GM18858 (cell line): ENCODE results near the gene HAUS7.

Experiments
- ATAC-seq: cut with Tn5 transposase; IDR thresholded peaks from one replicate; pipeline ENCODE4 v1.9.1; 2021; ENCODE audit not compliant: unreplicated experiment

HAUS7 gene

DNA sequence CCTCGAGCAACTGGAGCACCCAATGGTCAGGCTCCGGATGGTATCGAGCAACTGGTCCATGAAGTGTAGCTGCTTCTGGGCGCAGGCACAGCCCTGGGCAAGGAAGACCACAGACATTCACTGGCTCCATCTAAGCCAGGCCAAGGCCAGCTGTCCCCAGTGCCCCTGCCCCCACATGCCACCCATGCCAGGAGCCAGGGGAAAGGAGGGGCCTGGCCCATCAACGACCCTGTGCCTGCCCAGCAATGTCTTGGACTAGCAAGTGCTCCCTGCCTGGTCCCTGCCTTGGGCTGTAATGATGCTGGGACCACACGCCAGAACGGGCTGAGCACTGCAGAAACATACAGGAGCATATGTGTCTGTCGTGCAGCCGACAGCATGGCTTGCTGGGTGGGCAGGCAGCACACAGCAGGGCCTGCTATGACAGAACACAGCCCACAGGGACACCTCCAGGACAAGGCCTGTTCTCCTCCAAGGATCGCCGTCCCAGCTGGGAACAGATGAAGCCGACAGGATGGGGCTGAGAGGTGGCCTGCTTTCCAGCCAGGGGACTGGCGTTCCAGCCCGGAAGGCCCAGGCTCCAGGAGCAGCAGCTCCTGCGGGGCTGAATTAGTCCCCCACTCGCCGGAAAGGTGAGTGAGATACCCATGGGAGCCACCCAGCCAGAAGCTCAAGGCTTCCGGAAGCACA lies 13.1 kb downstream of the HAUS7 start:
- no peak for ATAC-seq

- no peak for ATAC-seq
Observed at GRCh38 chrX:153456704-153457103, 13.7 kb downstream of the HAUS7 start.

GRCh38 chrX:153456161-153456560 lies 14.2 kb downstream of the HAUS7 start:
- ATAC-seq = no peak

- ATAC-seq = no peak
Observed at GRCh38 chrX:153455571-153455970, 14.8 kb downstream of the HAUS7 start.

DNA sequence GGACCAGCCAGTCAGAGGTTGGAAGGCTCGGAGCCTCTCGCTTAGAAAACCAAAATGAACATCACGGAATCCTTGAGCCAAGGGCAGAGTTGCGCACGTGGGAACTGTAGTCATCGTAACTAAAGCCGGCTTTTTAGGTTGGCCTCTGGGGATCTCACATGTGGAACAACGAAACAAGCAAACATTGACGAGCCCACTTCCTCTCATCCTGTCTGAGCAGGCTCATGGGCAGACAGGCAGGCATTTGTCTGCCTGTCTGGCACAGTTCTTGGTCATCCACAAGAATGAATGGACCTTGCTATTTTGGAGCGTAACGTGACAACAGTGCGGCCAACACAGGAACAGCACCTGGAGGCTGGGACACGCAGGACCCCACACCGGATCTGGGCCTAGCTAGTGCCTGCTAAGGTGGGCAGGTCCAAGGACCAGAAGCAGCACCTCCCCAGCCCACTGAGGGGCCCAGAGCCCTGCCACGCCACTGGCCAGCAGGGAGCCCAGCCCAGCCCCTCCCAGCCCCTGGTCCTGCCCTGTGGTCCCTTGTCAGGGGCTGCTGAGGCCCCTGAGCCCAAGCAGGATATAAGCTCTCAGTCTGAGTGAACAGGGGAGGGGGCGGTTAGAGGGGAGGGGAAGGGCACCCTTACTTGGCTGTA lies 15.3 kb downstream of the HAUS7 start:
- ATAC-seq = no peak

DNA sequence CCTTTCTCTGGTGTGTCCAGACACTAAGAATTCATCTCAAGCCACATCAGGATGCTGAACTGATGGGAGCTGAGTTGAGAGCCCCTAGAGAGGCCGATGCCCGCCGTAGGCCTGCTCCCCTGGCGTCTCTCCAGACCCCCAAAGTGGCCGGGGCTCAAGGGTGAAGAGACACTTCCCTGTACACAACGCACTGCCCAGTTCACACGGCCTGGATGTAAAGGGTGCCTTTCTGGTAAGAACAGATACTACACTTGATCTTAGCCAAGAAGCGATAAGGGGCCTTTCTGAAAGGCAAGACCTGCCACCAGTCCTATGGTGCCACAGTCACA lies 19.5 kb downstream of the HAUS7 start:
- ATAC-seq = no peak

- no peak for ATAC-seq
Observed at GRCh38 chrX:153450114-153450948, 20.0 kb downstream of the HAUS7 start.

- ATAC-seq = no peak
Observed at GRCh38 chrX:153449368-153450113, 20.8 kb downstream of the HAUS7 start.

GRCh38 chrX:153448556-153449367 lies 21.6 kb downstream of the HAUS7 start:
- ATAC-seq = no peak

DNA sequence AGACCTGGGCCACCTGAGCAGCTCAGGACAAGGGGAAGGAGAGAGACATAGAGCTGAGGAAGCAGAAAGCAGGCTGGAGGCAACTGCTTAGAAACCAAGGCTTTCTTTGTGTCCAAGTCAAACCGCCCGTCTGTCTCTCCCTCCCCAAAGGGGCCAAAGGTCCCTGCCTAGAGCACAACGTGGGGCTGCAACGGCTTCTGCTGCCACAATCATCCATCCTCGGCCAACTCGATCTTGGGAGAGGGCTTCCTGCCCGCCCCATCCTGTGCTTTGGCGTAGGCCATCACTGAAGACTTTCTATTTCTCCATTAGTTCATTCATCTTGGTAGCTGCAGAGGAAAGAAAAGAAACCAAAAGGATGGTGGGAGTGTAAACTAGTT lies 22.8 kb downstream of the HAUS7 start:
- ATAC-seq = no peak

DNA sequence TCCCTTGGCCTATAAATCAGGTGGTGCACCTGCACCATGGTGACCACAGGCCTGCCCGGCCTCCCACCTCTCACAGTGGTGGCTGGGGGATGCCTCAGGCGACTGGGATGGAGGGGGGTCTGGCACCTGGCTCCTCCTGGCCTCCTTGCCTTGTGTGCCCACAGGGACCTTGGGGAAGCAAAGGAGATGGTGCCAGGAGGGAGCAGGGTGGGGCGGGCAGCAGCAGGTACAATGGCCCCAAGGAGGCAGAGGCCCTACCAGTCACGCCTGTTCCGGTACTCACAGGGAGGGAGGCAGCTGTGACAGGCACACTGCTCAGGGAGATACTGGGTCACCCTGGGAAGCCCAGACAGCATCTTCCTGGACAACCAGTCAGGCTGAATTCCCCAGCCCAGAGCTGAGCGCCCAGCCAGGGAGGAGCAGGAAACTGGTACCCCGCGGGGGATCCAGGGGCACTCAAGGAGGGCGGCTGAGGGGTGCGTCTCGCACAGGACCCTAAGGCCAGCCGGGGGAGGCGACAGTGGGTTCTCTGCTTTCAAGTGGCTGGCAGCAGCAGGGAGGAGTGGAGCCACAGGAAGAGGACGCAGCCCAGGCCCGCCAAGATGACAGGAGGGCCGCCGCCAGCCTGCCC lies 23.3 kb downstream of the HAUS7 start:
- ATAC-seq = no peak

- no peak for ATAC-seq
Observed at GRCh38 chrX:153446636-153446936, 23.8 kb downstream of the HAUS7 start.

DNA sequence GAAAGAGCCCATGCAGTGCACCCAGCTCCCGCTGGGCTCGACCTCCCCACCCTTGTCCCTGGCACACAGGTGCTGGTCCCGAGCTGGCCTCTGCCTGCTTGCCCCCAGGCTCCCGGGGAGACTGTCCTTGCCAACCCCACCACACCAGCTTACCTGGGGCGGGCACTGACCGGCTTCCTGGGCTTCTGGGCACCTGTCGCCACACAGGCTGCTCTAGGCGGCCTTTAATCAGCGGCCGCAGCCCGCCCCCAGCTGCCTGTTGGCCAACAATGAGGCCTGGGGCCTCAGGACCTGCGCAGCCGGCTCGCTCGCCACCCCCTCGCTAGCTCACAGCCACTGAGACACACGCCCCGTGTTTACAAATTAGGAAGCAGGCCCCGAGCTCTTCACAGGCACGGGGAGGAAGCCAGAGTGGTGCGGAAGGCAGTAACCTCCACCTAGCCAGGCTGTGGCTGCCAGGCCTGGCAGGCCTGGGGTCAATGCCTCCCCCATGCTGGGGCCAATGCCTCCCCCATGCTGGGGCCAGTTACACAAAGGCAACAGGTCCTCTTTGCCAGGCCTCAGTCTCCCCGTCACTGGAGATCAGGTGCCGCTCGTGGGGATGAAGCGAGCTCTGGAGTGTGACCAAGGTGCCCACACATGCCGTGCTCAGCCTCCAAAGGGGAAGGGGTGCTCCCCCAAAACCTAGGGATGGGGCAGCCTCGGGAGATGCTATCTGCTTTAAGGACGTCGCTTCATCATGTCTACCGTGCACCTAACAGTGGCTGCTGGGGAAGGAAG lies 24.3 kb downstream of the HAUS7 start, which contains the start of gene TREX2:
TREX2 (minus strand) TSS at position 201 of the 780 bp plus-strand sequence. CDS start 626 bp downstream, outside the sequence.
- no peak for ATAC-seq

DNA sequence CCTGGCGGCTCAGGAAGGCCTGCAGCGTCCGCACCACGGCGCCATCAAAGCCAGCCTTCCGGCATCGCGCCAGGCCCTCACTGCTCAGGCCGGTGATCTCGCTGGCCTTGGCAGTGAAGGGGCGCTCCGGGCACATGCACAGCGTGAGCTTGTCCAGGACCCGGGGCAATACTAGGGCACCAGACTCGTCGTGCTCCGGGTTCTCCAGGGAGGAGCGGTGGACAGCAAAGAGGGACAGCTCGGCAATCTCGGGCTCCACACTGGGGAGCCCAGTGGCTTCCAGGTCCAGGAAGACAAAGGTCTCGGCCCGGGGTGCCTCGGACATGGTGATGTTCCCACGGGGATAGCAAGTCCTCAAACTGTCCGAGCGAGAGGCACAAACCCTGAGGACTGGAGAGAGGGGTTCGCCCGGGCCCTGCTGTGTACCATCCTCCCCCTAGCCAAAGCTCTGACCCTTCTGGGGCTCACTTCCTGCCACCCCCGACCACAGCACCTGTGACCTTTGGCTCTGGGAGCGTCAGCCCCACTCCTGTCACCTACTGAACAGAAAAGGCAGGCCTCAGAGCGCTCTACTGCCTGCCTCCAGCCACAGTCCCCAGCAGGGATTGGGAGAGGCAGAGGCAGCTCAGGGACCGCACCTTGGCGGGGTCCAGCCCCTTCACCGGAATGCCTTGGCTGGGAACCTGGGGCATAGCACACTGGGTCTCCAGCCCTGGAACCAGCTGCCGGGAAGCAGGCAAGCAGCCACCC lies 25.1 kb downstream of the HAUS7 start:
- no peak for ATAC-seq

- no peak for ATAC-seq
Observed at GRCh38 chrX:153444333-153445011, 25.9 kb downstream of the HAUS7 start.

DNA sequence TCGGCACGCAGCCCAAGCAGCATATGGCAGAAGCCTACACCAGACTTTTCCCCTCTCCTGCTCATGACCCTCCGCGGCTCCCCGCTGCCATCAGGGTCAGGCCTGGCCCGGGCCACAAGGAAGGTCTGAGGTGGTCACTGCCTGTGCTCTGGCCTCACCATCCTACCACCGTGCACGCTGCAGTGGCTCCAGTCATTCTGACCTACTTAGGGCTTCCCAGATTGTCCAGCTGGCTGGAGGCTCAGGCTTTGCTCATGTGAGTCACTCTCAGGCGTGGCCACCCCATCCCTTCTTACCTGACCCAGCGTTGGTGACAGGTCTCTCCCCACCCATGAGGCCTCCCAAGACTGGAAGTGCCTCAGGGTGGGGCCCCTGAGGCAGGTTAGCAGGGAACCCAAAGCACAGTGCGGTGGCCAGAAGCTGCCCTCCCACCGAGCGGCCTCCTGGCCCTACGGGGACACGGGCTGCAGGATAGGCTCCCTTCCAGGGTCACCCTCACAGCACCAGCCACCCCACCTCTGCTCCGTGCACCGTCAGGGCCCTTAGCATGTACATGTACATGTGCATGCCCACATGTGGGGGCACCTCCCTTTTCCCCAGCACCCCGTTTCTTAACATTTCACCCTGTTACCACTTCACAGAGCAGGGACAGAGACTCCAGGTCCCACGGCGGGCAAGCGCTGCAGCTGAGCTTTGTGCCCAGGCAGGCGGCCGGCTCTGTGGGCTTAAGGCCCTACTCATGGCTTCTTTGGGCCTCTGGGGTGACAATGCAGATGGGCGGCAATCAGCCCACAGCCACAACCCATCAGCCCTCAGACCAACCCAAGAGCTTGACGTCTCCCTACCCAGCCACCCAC lies 26.7 kb downstream of the HAUS7 start:
- ATAC-seq = no peak

GRCh38 chrX:153442463-153442862 lies 27.9 kb downstream of the HAUS7 start:
- ATAC-seq = no peak
